Activated CD4-positive, alpha-beta T cell treated with anti-CD3 and anti-CD28 coated beads, Interleukin-2, amount 10 ng/mL, durations not matched to agents 7 days and 5 days (primary cell): ENCODE results near the gene PRAMEF26. TPM values are rescaled to one million over a fixed set of nuclear protein-coding genes. Genes with fewer than 3 reads are reported as not detected.
"Not testable (repeated sequence)": the region's sequence is repeated elsewhere in the genome, so short reads cannot be mapped to it uniquely, and the experiment has no call there.

Experiments
- CTCF ChIA-PET: fragments of 350-600 bp; sonication (Branson Sonifier 250); formaldehyde crosslinking; loops from one replicate; lab custom pipeline; 2021; ENCODE audit warnings: antibody characterized with exemption; lab: Charles Lee
- POLR2A ChIA-PET: fragments of 350-600 bp; sonication (Branson Sonifier 250); formaldehyde crosslinking; loops from one replicate; lab custom pipeline; 2021; ENCODE audit warnings: antibody characterized with exemption; lab: Charles Lee
- DNase-seq: peaks from one replicate; pipeline ENCODE4 v3.0.0-alpha.2; 2020
- H3K27ac Mint-ChIP-seq: one replicate; pipeline ENCODE4 v1.8.0; 2021; ENCODE audit warnings: mild to moderate bottlenecking, moderate library complexity, mixed read lengths
- H3K27me3 Mint-ChIP-seq: one replicate; pipeline ENCODE4 v1.8.0; 2021; ENCODE audit warnings: mixed read lengths
- H3K36me3 Mint-ChIP-seq: one replicate; pipeline ENCODE4 v1.8.0; 2021; ENCODE audit warnings: low read depth, mixed read lengths
- H3K4me1 Mint-ChIP-seq: one replicate; pipeline ENCODE4 v1.8.0; 2021; ENCODE audit warnings: mixed read lengths
- H3K4me3 Mint-ChIP-seq: one replicate; pipeline ENCODE4 v1.8.0; 2021; ENCODE audit warnings: mild to moderate bottlenecking, moderate library complexity, mixed read lengths
- H3K9me3 Mint-ChIP-seq: one replicate; pipeline ENCODE4 v1.8.0; 2021; ENCODE audit warnings: mixed read lengths
- total RNA-seq, 2 experiments: library from RNA; stranded (reverse); gene quantifications; one replicate each; pipeline ENCODE4 v1.2.3, GENCODE V29; 2021

Gene PRAMEF26
- total RNA-seq, result not detected

GRCh38 chr1:13155909-13156308 lies at the start of gene PRAMEF26:
Gene PRAMEF26 (minus strand): TSS chr1:13156009. CDS start chr1:13153095, 2,914 bp downstream.
- H3K4me3 Mint-ChIP-seq, DNase-seq, H3K27me3 Mint-ChIP-seq, POLR2A ChIA-PET, CTCF ChIA-PET, H3K4me1 Mint-ChIP-seq, H3K27ac Mint-ChIP-seq, H3K36me3 Mint-ChIP-seq, H3K9me3 Mint-ChIP-seq: not testable (repeated sequence)

GRCh38 chr1:13201309-13201708 lies 45.5 kb upstream of the PRAMEF26 start, which contains the start of gene PRAMEF13:
Gene PRAMEF13 (minus strand): TSS chr1:13201409. CDS start chr1:13199589, 1,820 bp downstream.
- H3K9me3 Mint-ChIP-seq, H3K27ac Mint-ChIP-seq, H3K4me1 Mint-ChIP-seq, CTCF ChIA-PET, H3K4me3 Mint-ChIP-seq, DNase-seq, H3K27me3 Mint-ChIP-seq, POLR2A ChIA-PET, H3K36me3 Mint-ChIP-seq: not testable (repeated sequence)

GRCh38 chr1:13171548-13171947 lies 15.7 kb upstream of the PRAMEF26 start, which contains the start of gene PRAMEF9:
Gene PRAMEF9 (plus strand): TSS chr1:13171848. CDS start chr1:13175281, 3,433 bp downstream.
- DNase-seq, H3K9me3 Mint-ChIP-seq, POLR2A ChIA-PET, CTCF ChIA-PET, H3K36me3 Mint-ChIP-seq, H3K4me3 Mint-ChIP-seq, H3K27ac Mint-ChIP-seq, H3K4me1 Mint-ChIP-seq, H3K27me3 Mint-ChIP-seq: not testable (repeated sequence)

GRCh38 chr1:13165531-13165930 lies 9.7 kb upstream of the PRAMEF26 start, which contains the start of gene HNRNPCL4:
Gene HNRNPCL4 (minus strand): TSS chr1:13165631. CDS start chr1:13165467, 164 bp downstream.
- DNase-seq, H3K4me1 Mint-ChIP-seq, POLR2A ChIA-PET, H3K36me3 Mint-ChIP-seq, H3K27me3 Mint-ChIP-seq, H3K4me3 Mint-ChIP-seq, H3K9me3 Mint-ChIP-seq, CTCF ChIA-PET, H3K27ac Mint-ChIP-seq: not testable (repeated sequence)

- CTCF ChIA-PET, H3K4me3 Mint-ChIP-seq, H3K27me3 Mint-ChIP-seq, H3K4me1 Mint-ChIP-seq, H3K36me3 Mint-ChIP-seq, DNase-seq, H3K27ac Mint-ChIP-seq, H3K9me3 Mint-ChIP-seq, POLR2A ChIA-PET: not testable (repeated sequence)
These were observed 39.1 kb downstream of the PRAMEF26 start, which contains the start of gene HNRNPCL2 for GRCh38 chr1:13116754-13117153. Gene HNRNPCL2 (minus strand): TSS chr1:13116854. CDS start chr1:13116400, 454 bp downstream.

Other genes with a start within 250 kb of the PRAMEF26 start
- gene PRAMEF7, start 239.4 kb downstream of the PRAMEF26 start, total RNA-seq, result not detected
- gene PRAMEF6, start 208.4 kb downstream of the PRAMEF26 start, total RNA-seq, result not detected
- gene PRAMEF27, start 99.4 kb downstream of the PRAMEF26 start, total RNA-seq, result not detected
- gene HNRNPCL3, start 95.2 kb downstream of the PRAMEF26 start, total RNA-seq, result not detected
- not detected for gene PRAMEF25, start 85.2 kb downstream of the PRAMEF26 start, total RNA-seq
- not detected for gene HNRNPCL2, start 39.2 kb downstream of the PRAMEF26 start, total RNA-seq
- not detected for gene HNRNPCL4, start 9.6 kb upstream of the PRAMEF26 start, total RNA-seq
- not detected for gene PRAMEF9, start 15.8 kb upstream of the PRAMEF26 start, total RNA-seq
- gene PRAMEF13, start 45.4 kb upstream of the PRAMEF26 start, total RNA-seq, result not detected
- gene PRAMEF18, start 70.1 kb upstream of the PRAMEF26 start, total RNA-seq, result not detected
- gene PRAMEF5, start 98.2 kb upstream of the PRAMEF26 start, total RNA-seq, result not detected
- not detected for gene PRAMEF8, start 129.1 kb upstream of the PRAMEF26 start, total RNA-seq
- gene PRAMEF33, start 147.5 kb upstream of the PRAMEF26 start, total RNA-seq, result not detected
- not detected for gene PRAMEF15, start 159.6 kb upstream of the PRAMEF26 start, total RNA-seq
- gene PRAMEF14, start 191.1 kb upstream of the PRAMEF26 start, total RNA-seq, result not detected
- gene PRAMEF19, start 215.9 kb upstream of the PRAMEF26 start, total RNA-seq, result not detected
- not detected for gene PRAMEF17, start 233.6 kb upstream of the PRAMEF26 start, total RNA-seq